ENCODE data around the gene QSER1.

QSER1 gene

GRCh38 chr11:32874132-32874531 is 18.5 kb upstream of the QSER1 start:
- Histone ChIP-seq H3K4me3 (ENCODE audit: low read depth, low read length) (no peak overlapping the region), H3K14ac (ENCODE audit: low read length) (no peak overlapping the region), H3K79me1 (ENCODE audit: low read length) (no peaks in the 10 kb centered on the region), H3K23ac (ENCODE audit: low read length) (no peak overlapping the region), H3K27ac (ENCODE audit: low read depth, low read length) (no peak overlapping the region), H3K36me3 (ENCODE audit: control insufficient read depth in 1 of 2, insufficient read depth in 2 of 2, low read length in 2 of 2) (no peaks in the 10 kb centered on the region), H2AK5ac (ENCODE audit: low read length) (no peak overlapping the region), H4K8ac (ENCODE audit: low read depth, low read length) (no peak overlapping the region), H2BK120ac (ENCODE audit: insufficient read depth, low read length, poor library complexity) (no peak overlapping the region), H3K4ac (ENCODE audit: low read depth, low read length) (no peak overlapping the region), H3K18ac (ENCODE audit: low read length) (no peak overlapping the region), H3K79me2 (ENCODE audit: control insufficient read depth, insufficient read depth, low read length, poor library complexity) (no peaks in the 10 kb centered on the region), H3K9ac (ENCODE audit: low read length) (no peak overlapping the region), H4K12ac (ENCODE audit: low read depth, low read length) (no peak overlapping the region), H4K91ac (ENCODE audit: low read depth, low read length) (no peak overlapping the region), H3K4me1 (ENCODE audit: control insufficient read depth in 1 of 2, insufficient read depth in 2 of 2, low read length in 2 of 2) (no peaks in the 10 kb centered on the region), H3K27me3 (ENCODE audit: insufficient read depth, low read length) (no peaks in the 10 kb centered on the region), H2BK12ac (ENCODE audit: low read length) (no peak overlapping the region), H3K4me2 (ENCODE audit: low read length) (no peak overlapping the region), H3K9me3 (ENCODE audit: insufficient read depth, low read depth, low read length) (no peaks in the 10 kb centered on the region), H2BK5ac (ENCODE audit: low read depth, low read length, poor library complexity) (no peak overlapping the region), H2AFZ (ENCODE audit: insufficient read depth, low read length, poor library complexity) (no peak overlapping the region)
- no peak for DNase-seq

- Histone ChIP-seq H4K12ac (ENCODE audit: low read depth, low read length) (no peak overlapping the region), H3K9ac (ENCODE audit: low read length) (no peak overlapping the region), H2AFZ (ENCODE audit: insufficient read depth, low read length, poor library complexity) (no peak overlapping the region), H3K4ac (ENCODE audit: low read depth, low read length) (no peak overlapping the region), H3K4me3 (ENCODE audit: low read depth, low read length) (no peak overlapping the region), H3K18ac (ENCODE audit: low read length) (no peak overlapping the region), H3K4me1 (ENCODE audit: control insufficient read depth in 1 of 2, insufficient read depth in 2 of 2, low read length in 2 of 2) (no peaks in the 10 kb centered on the region), H4K91ac (ENCODE audit: low read depth, low read length) (no peak overlapping the region), H3K14ac (ENCODE audit: low read length) (no peak overlapping the region), H3K4me2 (ENCODE audit: low read length) (no peak overlapping the region), H3K27ac (ENCODE audit: low read depth, low read length) (no peak overlapping the region), H4K8ac (ENCODE audit: low read depth, low read length) (no peak overlapping the region), H3K23ac (ENCODE audit: low read length) (no peak overlapping the region), H3K36me3 (ENCODE audit: control insufficient read depth in 1 of 2, insufficient read depth in 2 of 2, low read length in 2 of 2) (no peaks in the 10 kb centered on the region), H2BK12ac (ENCODE audit: low read length) (no peak overlapping the region), H3K9me3 (ENCODE audit: insufficient read depth, low read depth, low read length) (no peaks in the 10 kb centered on the region), H3K27me3 (ENCODE audit: insufficient read depth, low read length) (no peaks in the 10 kb centered on the region), H2AK5ac (ENCODE audit: low read length) (no peak overlapping the region), H2BK5ac (ENCODE audit: low read depth, low read length, poor library complexity) (no peak overlapping the region), H2BK120ac (ENCODE audit: insufficient read depth, low read length, poor library complexity) (no peak overlapping the region), H3K79me1 (ENCODE audit: low read length) (no peaks in the 10 kb centered on the region), H3K79me2 (ENCODE audit: control insufficient read depth, insufficient read depth, low read length, poor library complexity) (no peaks in the 10 kb centered on the region)
- WGBS (ENCODE audit: extremely low coverage, insufficient coverage, insufficient read length): no CpG with 5 or more reads among the region's 4 CpGs
- DNase-seq: no peak
Observed at GRCh38 chr11:32881286-32881685, 11.3 kb upstream of the QSER1 start.

GRCh38 chr11:32883421-32883820 is 9.2 kb upstream of the QSER1 start:
- Histone ChIP-seq H4K8ac (ENCODE audit: low read depth, low read length) (no peak overlapping the region), H3K4me1 (ENCODE audit: control insufficient read depth in 1 of 2, insufficient read depth in 2 of 2, low read length in 2 of 2) (no peaks in the 10 kb centered on the region), H3K36me3 (ENCODE audit: control insufficient read depth in 1 of 2, insufficient read depth in 2 of 2, low read length in 2 of 2) (no peaks in the 10 kb centered on the region), H3K27me3 (ENCODE audit: insufficient read depth, low read length) (no peaks in the 10 kb centered on the region), H3K23ac (ENCODE audit: low read length) (no peak overlapping the region), H2AK5ac (ENCODE audit: low read length) (no peak overlapping the region), H3K18ac (ENCODE audit: low read length) (no peak overlapping the region), H4K91ac (ENCODE audit: low read depth, low read length) (no peak overlapping the region), H3K79me2 (ENCODE audit: control insufficient read depth, insufficient read depth, low read length, poor library complexity) (no peaks in the 10 kb centered on the region), H2BK5ac (ENCODE audit: low read depth, low read length, poor library complexity) (no peak overlapping the region), H3K4ac (ENCODE audit: low read depth, low read length) (no peak overlapping the region), H2BK12ac (ENCODE audit: low read length) (no peak overlapping the region), H2BK120ac (ENCODE audit: insufficient read depth, low read length, poor library complexity) (no peak overlapping the region), H2AFZ (ENCODE audit: insufficient read depth, low read length, poor library complexity) (no peak overlapping the region), H3K4me2 (ENCODE audit: low read length) (no peak overlapping the region), H3K9ac (ENCODE audit: low read length) (no peak overlapping the region), H3K9me3 (ENCODE audit: insufficient read depth, low read depth, low read length) (no peaks in the 10 kb centered on the region), H3K27ac (ENCODE audit: low read depth, low read length) (no peak overlapping the region), H3K14ac (ENCODE audit: low read length) (no peak overlapping the region), H3K79me1 (ENCODE audit: low read length) (no peaks in the 10 kb centered on the region), H3K4me3 (ENCODE audit: low read depth, low read length) (no peak overlapping the region), H4K12ac (ENCODE audit: low read depth, low read length) (no peak overlapping the region)
- no CpG with 5 or more reads among the region's 3 CpGs for WGBS (ENCODE audit: extremely low coverage, insufficient coverage, insufficient read length)
- DNase-seq: no peak

- Histone ChIP-seq H2AK5ac (ENCODE audit: low read length) (no peak overlapping the region), H3K4me1 (ENCODE audit: control insufficient read depth in 1 of 2, insufficient read depth in 2 of 2, low read length in 2 of 2) (no peaks in the 10 kb centered on the region), H3K14ac (ENCODE audit: low read length) (no peak overlapping the region), H4K91ac (ENCODE audit: low read depth, low read length) (no peak overlapping the region), H2BK12ac (ENCODE audit: low read length) (no peak overlapping the region), H2BK120ac (ENCODE audit: insufficient read depth, low read length, poor library complexity) (no peak overlapping the region), H3K79me2 (ENCODE audit: control insufficient read depth, insufficient read depth, low read length, poor library complexity) (no peaks in the 10 kb centered on the region), H3K18ac (ENCODE audit: low read length) (no peak overlapping the region), H3K9me3 (ENCODE audit: insufficient read depth, low read depth, low read length) (no peaks in the 10 kb centered on the region), H3K4me3 (ENCODE audit: low read depth, low read length) (no peak overlapping the region), H4K8ac (ENCODE audit: low read depth, low read length) (no peak overlapping the region), H3K27me3 (ENCODE audit: insufficient read depth, low read length) (no peaks in the 10 kb centered on the region), H3K4ac (ENCODE audit: low read depth, low read length) (no peak overlapping the region), H3K4me2 (ENCODE audit: low read length) (no peak overlapping the region), H3K79me1 (ENCODE audit: low read length) (no peaks in the 10 kb centered on the region), H3K27ac (ENCODE audit: low read depth, low read length) (no peak overlapping the region), H3K23ac (ENCODE audit: low read length) (no peak overlapping the region), H3K9ac (ENCODE audit: low read length) (no peak overlapping the region), H4K12ac (ENCODE audit: low read depth, low read length) (no peak overlapping the region), H2BK5ac (ENCODE audit: low read depth, low read length, poor library complexity) (no peak overlapping the region), H3K36me3 (ENCODE audit: control insufficient read depth in 1 of 2, insufficient read depth in 2 of 2, low read length in 2 of 2) (no peaks in the 10 kb centered on the region), H2AFZ (ENCODE audit: insufficient read depth, low read length, poor library complexity) (no peak overlapping the region)
- DNase-seq: no peak
- no CpG with 5 or more reads among the region's 3 CpGs for WGBS (ENCODE audit: extremely low coverage, insufficient coverage, insufficient read length)
Observed at GRCh38 chr11:32884023-32884422, 8.6 kb upstream of the QSER1 start.
